ENCODE measurements around the gene FXYD5.

DNA sequence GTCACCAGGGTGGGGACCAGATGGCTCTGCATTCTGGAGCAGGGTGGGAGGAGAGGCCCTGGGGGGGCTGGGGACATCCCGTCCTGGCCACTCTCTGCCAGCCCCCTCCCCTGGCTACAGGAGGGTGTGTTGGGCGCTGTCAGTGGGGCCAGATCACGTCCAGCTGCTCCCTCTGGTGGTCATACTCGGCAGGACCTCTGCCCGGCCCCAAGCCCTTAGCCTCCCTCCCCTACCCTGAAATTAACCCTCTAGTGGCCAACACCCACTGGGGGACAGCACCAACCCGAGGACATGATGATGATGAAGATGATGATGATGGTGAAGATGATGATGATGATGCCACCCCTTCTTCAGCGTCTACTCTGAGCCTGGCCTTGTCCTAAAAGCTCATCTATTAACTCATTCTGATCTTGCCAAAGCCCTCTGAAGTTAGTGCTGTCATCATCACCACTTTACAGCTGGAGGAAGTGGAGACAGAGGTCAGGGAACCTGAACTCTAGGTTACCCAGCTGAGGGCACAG lies 19.1 kb upstream of the FXYD5 start:
- no peak for TF ChIP-seq POLR2A (IDR thresholded peaks at IDR 0.05; ENCODE audit: low read depth, low read length)
- no peak for TF ChIP-seq TAF1 (IDR thresholded peaks at IDR 0.05; ENCODE audit: low read depth, low read length)
